ENCODE data around the gene DDX54. TPM values are rescaled to one million over a fixed set of nuclear protein-coding genes. Genes with fewer than 3 reads are reported as not detected.

Gene DDX54
- total RNA-seq, 1 experiment from 2014 or later, result 80.1 TPM

GRCh38 chr12:113233967-113234366, 48.7 kb upstream of the DDX54 start:
- no peaks in the 10 kb centered on the region for H4K20me1 ChIP-seq (ENCODE audit: insufficient read depth)
- H3K36me3 ChIP-seq (ENCODE audit: low read depth), result peaks cover 27% of the 10 kb centered on the region; the same call in 1 of the 2 replicates
- no peak overlapping the region for H3K4me3 ChIP-seq
- BruUV-seq (replicated peaks), result no TSS peak
- no peaks in the 10 kb centered on the region for H3K9me2 ChIP-seq (ENCODE audit: insufficient read depth)
- ChIA-PET POLR2A (ENCODE audit: unreplicated experiment) (no interaction called here), CTCF (no interaction called here)
- H3K4me2 ChIP-seq, result no peak overlapping the region
- no peak for TF ChIP-seq EZH2 (IDR thresholded peaks at IDR 0.05; ENCODE audit: low read depth)
- TF ChIP-seq CTCF (conservative IDR thresholded peaks at IDR 0.05), result no peak
- H3K27ac ChIP-seq, result no peak overlapping the region
- no peaks in the 10 kb centered on the region for H3K27me3 ChIP-seq (ENCODE audit: insufficient read depth, low read depth)
- peaks cover 23% of the 10 kb centered on the region; the same call in 1 of the 2 replicates for H3F3A ChIP-seq (ENCODE audit: insufficient read depth, low read depth)
- peaks cover 13% of the 10 kb centered on the region for H3K79me2 ChIP-seq (ENCODE audit: low read depth)
- no peak for DNase-seq
- no peaks in the 10 kb centered on the region for H3K9me3 ChIP-seq (ENCODE audit: insufficient read depth, low read depth)
- intact Hi-C loops (cut with micrococcal nuclease; ENCODE audit: unreplicated experiment), result no loop called here
- H2AFZ ChIP-seq, result no peak overlapping the region
- H3K4me1 ChIP-seq (replicated peaks; ENCODE audit: insufficient read depth), result peaks cover 45% of the 10 kb centered on the region

GRCh38 chr12:113232840-113233585, 47.7 kb upstream of the DDX54 start:
- Histone ChIP-seq H3K79me2 (ENCODE audit: low read depth) (peaks cover 12% of the 10 kb centered on the region; the same call in 1 of the 2 replicates), H3K27me3 (ENCODE audit: insufficient read depth, low read depth) (no peaks in the 10 kb centered on the region), H3K4me2 (no peak overlapping the region), H3K4me3 (no peak overlapping the region), H4K20me1 (ENCODE audit: insufficient read depth) (no peaks in the 10 kb centered on the region), H3K9me3 (ENCODE audit: insufficient read depth, low read depth) (no peaks in the 10 kb centered on the region), H3K27ac (no peak overlapping the region), H3K36me3 (ENCODE audit: low read depth) (peaks cover 31% of the 10 kb centered on the region; the same call in 1 of the 2 replicates), H3F3A (ENCODE audit: insufficient read depth, low read depth) (peaks cover 26% of the 10 kb centered on the region), H3K4me1 (replicated peaks; ENCODE audit: insufficient read depth) (peaks cover 35% of the 10 kb centered on the region), H2AFZ (no peak overlapping the region), H3K9me2 (ENCODE audit: insufficient read depth) (no peaks in the 10 kb centered on the region)
- POLR2A ChIA-PET (ENCODE audit: unreplicated experiment), result no interaction called here
- intact Hi-C loops (cut with micrococcal nuclease; ENCODE audit: unreplicated experiment), result no loop called here
- no peak for DNase-seq
- TF ChIP-seq CTCF (conservative IDR thresholded peaks at IDR 0.05) (no peak), EZH2 (IDR thresholded peaks at IDR 0.05; ENCODE audit: low read depth) (no peak)
- BruUV-seq (replicated peaks), result no TSS peak
- CTCF ChIA-PET, result no interaction called here

- H3K9me3 ChIP-seq (ENCODE audit: insufficient read depth, low read depth), result no peaks in the 10 kb centered on the region
- peaks cover 27% of the 10 kb centered on the region for H3F3A ChIP-seq (ENCODE audit: insufficient read depth, low read depth)
- H3K4me3 ChIP-seq, result no peak overlapping the region
- H3K4me1 ChIP-seq (replicated peaks; ENCODE audit: insufficient read depth), result peaks cover 30% of the 10 kb centered on the region
- no peak overlapping the region for H2AFZ ChIP-seq
- TF ChIP-seq CTCF (conservative IDR thresholded peaks at IDR 0.05), result no peak
- TF ChIP-seq EZH2 (IDR thresholded peaks at IDR 0.05; ENCODE audit: low read depth), result no peak
- H3K27me3 ChIP-seq (ENCODE audit: insufficient read depth, low read depth), result no peaks in the 10 kb centered on the region
- BruUV-seq (replicated peaks), result TSS peak; percentile 73
- intact Hi-C loops (cut with micrococcal nuclease; ENCODE audit: unreplicated experiment), result no loop called here
- no peak for DNase-seq
- POLR2A ChIA-PET (ENCODE audit: unreplicated experiment), result no interaction called here
- CTCF ChIA-PET, result no interaction called here
- no peaks in the 10 kb centered on the region for H3K9me2 ChIP-seq (ENCODE audit: insufficient read depth)
- peaks cover 9% of the 10 kb centered on the region; the same call in 1 of the 2 replicates for H3K79me2 ChIP-seq (ENCODE audit: low read depth)
- peak overlapping the region; percentile 76 for H3K27ac ChIP-seq
- H3K4me2 ChIP-seq, result peak overlapping the region; percentile 51
- H3K36me3 ChIP-seq (ENCODE audit: low read depth), result peaks cover 36% of the 10 kb centered on the region; the same call in 1 of the 2 replicates
- H4K20me1 ChIP-seq (ENCODE audit: insufficient read depth), result no peaks in the 10 kb centered on the region
Measured at GRCh38 chr12:113232089-113232839, 47.0 kb upstream of the DDX54 start.

Data from PC-9 (cell line).